ENCODE measurements around the gene ZNF189.

Gene ZNF189

DNA sequence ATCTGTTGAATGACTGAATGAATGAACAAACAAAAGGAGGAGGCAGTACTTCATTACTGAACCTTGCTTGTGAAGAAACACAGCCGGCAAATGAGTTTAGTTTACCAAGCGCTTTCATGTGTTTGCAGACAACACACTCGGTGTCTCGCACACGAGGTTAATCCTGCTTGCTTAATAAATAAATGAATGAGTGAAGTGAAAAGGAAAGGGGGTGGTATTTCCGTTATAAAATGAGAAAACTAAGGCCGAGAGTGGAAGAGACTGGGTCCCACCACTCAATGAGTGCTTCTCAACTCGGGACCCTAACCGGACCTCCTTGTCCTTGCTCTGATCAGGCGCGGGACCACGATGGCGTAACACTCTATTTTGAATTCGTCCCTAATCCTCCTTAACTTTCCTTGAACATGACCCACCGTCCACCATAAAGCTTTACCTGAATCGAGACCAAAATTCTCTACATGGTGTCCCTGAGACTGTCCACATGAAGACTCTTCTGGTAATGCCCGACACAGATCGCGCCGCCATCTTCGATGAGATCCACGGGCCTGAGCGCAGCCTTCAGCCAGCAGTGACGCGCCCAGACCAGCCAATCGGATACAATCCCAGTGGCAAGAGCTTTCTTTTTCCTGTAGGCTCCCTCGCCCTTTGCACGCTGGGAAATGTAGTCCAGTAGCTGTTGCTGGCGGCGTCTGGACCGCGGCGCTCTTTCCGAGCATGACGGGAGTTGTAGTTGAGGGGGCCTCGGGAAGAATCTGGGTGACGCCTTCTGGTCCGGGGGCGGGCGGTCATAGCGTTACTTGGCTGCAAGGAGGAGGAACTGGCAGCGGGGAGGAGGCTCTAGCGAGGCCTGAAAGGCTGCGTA is at the start of gene ZNF189, which contains the start of gene MRPL50:
Gene ZNF189 (plus strand): TSS at position 784 of the 862 bp plus-strand sequence. CDS start 306 bp downstream, outside the sequence.
Gene MRPL50 (minus strand): TSS at position 551 of the 862 bp plus-strand sequence. CDS start 26 bp downstream, at position 525.
- peak; percentile 74 for DNase-seq (ENCODE audit: low spot score)

DNA sequence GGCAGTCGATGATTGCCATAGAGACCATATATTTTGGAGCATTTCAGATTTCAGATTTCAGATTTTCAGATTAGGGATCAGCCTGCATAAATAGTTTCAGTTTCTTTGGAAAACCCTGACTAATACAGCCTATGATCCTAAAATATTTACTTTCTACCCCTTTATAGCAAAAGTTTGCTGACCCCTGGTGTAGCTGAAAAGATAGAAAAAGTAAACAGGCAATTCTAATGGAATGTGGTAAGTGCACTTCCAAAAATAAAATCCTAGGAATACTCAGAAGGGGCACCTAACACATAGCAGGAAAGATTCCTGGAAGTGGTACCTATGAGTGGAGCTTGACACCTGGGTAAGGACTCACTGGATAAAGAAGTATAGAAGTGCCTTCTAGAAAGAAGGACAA is 48.4 kb upstream of the ZNF189 start:
- DNase-seq (ENCODE audit: low spot score), result no peak

DNA sequence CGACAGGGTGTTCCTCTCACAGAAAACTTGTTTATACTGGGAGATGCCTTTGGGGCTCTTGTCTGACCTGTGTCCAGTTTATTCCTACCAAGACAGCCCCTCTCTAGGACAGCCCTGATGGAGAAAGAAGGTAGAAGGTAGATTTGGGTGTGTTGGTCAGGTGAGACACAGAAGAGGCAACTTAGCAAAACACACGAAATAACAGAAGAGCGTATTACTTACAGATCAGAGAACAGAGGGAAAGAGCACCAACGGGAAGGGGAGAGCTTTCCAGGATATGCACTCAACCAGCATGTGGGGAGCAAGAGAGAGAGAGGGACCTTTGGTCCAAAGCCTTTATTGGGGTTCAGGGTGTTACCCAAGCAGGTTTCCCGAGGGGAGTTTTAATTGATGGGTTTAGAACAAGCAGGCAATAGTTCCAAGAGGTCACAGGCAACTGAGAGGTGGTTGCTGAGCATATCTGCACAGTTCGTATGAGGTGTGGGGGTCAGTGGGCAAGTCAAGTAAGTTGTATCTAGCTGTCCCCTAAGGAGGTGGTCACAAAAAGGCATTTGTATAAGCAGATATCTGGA is 45.7 kb upstream of the ZNF189 start:
- DNase-seq (ENCODE audit: low spot score), result no peak

DNA sequence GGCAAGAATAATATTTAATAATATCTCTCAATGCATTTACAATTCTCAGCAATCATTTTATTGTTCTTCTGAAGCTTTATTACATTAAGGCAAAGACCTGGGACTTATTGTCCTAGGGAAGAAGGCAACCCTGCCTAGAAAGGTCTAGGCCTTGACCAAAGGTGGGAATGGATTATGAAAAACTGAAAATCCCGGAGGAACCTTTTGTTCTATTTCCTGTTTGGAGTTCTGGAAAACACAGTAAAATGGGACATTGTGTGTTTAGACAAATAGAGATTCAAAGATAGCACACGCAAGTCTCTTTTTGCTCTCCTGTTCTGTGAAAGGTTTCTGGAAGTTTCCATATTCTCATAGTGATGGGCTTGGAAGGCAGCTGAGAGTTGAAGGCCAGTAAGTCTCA is 45.0 kb upstream of the ZNF189 start:
- DNase-seq (ENCODE audit: low spot score), result no peak

DNA sequence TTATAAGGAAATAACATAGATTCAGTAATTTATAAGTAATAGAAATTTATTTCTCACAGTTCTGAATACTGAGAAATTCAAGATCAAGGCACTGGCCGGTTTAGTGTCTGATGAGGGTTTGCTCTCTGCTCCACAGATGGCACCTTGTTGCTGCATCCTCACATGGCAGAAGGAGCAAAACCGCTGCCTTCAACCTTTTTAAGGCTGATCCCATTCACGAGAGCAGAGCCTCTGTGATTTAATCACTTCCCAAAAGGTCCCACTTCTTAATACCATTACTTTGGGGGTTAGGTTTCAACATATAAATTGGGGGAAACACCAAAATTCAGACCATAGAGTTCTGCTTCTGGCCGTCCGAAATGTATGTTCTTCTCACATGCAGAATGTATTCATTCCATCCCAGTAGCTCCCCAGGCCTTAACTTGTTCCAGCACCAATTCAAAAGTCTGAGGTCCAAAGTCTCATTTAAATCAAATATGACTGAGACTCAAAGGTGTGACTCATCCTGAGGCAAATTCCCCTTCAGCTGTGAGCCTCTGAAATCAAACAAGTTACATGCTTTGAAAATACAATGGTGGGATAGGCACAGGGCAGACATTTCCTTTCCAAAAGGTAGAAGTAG is 44.4 kb upstream of the ZNF189 start:
- DNase-seq (ENCODE audit: low spot score), result peak; percentile 27

DNA sequence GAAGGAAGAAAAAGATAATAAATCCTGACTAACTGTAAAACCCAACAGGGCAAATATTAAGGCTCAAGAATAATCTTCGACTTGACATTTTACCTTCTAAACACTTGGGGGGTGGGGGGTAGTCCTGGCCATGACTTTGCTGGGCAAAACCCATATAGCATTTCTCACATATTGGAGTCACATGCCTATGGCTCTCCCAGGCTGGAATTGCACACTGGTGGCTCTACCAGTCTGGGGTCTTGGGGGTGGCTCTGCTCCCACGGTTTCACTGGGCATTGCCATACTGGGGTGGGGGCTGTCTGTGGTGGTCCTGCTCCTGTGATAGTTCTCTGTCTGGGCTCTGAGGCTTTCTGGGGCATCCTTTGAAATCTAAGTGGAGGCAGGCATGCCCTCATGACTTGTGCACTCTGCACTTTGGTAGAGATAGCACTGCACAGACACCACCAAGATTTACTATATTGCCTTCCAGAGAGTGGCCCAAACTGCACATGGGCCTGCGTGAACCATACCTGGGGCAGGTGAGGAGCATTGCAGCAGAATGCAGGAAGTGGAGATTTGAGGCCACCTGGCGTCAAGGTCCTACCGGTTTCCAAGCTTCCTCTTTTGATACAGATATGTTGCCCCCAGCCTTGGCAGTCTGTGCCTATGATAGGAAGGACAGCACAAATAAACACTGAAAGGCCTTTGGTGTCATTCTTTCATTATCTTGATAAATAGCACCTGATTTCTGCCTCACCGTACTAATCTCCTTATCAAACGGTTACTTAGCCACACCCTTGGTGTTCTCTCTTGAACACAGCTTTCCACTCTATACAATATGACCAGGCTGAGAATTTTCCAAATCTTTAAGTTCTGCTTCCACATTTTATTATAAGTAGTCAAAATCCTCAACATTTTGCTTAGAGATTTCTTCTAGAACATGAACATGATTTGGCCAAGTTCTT is 43.6 kb upstream of the ZNF189 start:
- no peak for DNase-seq (ENCODE audit: low spot score)

DNA sequence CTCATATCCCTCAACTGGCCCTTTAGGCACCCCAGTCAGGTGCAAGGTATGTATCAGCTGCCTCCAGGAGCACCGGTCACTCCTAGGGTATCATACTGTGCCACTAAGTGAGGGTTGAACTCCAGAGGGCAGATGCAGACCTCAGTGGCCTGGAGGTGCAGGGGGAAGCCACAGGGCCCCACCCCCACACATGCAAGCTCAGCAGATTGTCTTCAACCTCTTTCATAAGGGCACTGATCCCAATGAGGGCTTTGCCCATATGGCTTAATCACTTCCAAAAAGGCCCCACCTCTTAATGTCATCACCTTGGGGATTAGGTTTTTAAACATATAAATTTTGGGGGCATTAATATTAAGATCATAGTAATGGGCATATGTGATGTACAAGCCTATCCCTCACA is 42.0 kb upstream of the ZNF189 start:
- no peak for DNase-seq (ENCODE audit: low spot score)

DNA sequence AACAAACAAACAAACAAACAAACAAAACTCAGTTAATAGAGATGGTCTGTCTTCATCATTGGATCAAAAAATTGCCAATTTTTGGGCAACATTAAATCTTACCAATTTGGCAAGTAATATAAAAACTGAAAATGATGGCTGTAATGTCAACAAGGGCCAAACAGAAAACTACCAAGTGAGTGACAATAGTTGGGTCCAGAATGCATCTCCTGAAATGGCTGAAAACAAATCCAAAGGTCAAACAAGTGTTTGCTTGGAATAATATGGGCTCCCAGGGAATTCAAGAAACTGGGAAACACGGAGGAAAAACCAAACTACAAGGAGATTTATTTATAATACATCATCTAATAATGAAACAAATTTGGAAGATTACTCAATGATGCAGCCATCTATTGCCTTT is 39.0 kb upstream of the ZNF189 start:
- DNase-seq (ENCODE audit: low spot score), result no peak

DNA sequence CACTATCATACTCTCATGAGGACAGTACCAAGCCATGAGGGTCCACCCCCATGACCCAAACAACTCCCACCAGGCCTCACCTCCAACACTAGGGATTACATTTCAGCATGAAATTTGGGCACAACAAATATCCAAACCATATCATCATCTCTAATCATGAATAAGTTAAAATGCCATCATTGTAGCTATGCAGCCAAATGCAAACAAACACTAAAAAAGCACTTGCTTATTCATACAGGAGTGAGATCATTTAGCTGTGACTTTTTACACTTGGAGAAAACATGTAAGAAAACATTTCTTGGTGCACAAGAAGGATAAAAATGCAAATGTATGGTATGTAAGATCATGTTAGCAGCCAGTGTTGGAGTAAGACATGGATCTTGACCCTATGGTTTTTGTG is 38.0 kb upstream of the ZNF189 start:
- no peak for DNase-seq (ENCODE audit: low spot score)

DNA sequence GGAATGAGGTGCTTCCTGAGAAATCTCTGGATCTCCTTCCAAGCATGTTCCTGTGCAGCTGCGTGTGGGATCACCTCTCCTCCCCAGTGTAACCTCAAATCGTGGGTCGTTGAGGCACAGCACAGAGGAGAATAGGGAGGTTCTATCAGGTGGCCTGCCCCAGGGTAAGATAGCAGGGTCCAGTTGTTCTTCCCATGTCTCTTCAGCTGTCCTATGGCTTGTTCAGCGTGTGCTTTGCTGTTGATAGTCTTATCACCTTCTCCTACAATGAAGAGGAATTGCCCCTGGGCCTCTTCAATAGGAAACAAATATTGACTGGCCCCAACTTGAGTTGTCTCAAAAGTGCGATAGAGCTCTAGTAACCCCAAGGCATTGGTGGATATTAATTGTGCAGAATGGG is 36.2 kb upstream of the ZNF189 start:
- DNase-seq (ENCODE audit: low spot score), result no peak

DNA sequence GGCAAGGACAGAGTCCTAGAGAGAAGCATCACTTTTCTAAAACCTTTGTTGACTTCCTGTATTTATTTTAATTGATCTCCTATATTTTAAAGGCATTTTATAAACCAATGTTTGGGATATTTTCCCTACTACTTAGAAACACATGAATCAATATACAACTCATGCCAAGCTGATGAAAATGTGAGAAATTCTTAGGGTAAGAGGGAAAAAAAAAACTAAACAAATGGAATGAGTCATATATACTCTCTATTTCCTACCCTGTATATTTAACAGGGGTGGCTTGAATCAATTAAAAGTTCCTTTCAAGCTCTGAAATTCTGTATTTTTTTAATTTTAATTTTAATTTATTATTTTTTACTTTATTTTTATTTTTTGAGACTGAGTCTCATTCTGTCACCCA is 33.5 kb upstream of the ZNF189 start:
- no peak for DNase-seq (ENCODE audit: low spot score)

DNA sequence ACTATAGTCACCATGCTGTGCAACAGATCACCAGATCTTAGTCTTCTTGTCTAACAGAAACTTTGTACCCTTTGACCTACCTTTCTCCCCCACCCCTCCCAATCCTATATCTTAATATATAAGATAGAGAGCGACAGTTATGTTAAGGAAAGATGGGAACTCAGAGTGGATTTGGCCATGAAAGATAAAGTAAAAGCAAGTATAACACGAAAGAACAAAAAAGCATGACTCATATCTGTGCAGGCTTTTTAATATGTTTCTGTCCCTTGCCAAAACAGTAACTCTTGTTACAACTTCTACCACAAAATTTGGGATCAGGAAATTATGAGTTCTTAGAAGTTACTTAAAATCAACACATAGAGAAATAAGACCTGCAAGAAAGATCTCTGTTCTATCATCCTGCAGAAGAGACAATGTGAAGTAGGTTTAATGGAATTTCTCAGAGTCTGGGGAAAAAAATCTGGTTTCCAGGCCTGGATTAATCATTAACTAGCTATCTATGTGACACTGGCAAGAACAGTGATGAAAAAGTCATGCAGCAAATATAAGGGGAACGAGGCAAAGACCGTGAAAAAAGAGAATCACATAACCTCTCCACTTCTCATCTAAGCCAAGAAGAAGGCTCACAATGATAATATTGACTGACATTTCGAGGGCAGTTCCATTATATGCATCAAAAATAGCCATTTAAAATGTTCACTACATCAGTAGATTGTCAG is 32.5 kb upstream of the ZNF189 start:
- DNase-seq (ENCODE audit: low spot score), result peak; percentile 35

DNA sequence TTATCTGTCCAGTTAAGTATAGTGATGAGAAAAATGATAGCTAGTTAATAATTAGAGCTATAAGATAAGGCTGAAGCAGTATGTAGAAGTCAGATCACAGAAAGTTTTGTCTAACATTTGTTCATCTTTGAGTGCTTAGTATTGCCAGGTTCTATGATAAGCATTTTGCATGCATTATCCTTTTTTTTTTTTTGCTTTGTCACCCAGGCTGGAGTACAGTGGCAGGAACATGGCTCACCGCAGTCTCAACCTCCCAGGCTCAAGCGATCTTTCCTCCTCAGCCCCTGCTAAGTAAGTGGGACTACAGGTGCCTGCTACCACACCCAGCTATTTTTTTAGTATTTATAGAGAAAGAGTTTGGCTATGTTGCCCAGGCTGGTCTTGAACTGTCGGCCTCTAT is 31.3 kb upstream of the ZNF189 start:
- no peak for DNase-seq (ENCODE audit: low spot score)

DNA sequence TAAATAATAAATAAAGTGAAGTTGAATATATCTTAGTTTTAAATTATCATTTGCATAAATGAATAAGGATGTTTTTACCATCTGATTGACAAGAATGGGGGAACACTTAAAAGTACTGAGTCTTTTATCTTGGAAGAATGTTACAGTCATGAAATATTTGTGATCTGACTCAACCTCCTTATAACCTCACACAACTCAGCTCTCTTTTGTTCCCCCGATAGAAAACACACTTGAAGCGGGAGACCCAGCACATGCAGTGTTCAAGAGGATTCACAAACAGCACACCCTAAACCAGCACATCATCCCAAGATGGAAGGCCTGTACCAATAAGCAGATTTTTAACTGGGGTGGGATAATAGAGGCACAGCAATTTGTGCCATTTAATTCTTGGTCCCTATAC is 29.4 kb upstream of the ZNF189 start:
- no peak for DNase-seq (ENCODE audit: low spot score)

DNA sequence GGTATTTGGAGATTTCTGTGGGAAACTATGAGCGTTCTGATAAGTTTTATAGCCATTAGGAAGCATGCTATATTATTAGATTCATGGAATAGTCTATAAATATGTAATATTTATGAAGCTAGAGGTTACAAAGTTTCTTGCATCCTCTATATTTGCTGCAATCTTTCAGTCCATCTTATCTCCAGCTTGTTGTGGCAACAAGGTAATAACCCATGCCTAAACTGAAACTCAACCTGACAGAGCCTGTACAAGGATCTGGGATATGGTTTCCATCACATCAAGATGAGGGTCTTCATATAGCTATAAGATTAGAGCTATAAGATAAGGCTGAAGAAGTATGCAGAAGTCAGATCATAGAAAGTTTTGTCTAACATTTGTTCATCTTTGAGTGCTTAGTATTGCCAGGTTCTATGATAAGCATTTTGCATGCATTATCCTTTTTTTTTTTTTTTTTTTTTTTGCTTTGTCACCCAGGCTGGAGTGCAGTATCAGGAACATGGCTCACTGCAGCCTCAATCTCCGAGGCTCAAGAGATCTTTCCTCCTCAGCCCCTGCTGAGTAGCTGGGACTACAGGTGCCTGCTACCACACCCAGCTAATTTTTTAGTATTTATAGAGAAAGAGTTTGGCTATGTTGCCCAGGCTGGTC is 28.6 kb upstream of the ZNF189 start:
- no peak for DNase-seq (ENCODE audit: low spot score)

DNA sequence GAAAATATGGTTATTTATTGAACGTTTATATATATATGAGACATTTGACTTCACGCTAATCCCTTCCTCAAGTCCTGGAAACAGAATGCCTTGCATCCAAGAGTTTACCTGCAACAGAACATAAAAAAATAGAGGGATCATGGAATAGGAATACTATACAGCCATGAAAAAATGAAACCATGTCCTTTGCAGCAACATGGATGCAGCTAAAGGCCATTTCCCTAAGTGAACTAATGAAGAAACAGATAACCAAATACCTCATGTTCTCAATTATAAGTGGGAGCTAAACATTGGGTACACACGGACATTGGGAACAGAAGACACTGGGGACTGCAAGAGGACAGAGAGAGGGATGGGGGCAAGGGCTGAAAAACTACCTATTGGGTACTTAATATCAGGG is 26.8 kb upstream of the ZNF189 start:
- no peak for DNase-seq (ENCODE audit: low spot score)

DNA sequence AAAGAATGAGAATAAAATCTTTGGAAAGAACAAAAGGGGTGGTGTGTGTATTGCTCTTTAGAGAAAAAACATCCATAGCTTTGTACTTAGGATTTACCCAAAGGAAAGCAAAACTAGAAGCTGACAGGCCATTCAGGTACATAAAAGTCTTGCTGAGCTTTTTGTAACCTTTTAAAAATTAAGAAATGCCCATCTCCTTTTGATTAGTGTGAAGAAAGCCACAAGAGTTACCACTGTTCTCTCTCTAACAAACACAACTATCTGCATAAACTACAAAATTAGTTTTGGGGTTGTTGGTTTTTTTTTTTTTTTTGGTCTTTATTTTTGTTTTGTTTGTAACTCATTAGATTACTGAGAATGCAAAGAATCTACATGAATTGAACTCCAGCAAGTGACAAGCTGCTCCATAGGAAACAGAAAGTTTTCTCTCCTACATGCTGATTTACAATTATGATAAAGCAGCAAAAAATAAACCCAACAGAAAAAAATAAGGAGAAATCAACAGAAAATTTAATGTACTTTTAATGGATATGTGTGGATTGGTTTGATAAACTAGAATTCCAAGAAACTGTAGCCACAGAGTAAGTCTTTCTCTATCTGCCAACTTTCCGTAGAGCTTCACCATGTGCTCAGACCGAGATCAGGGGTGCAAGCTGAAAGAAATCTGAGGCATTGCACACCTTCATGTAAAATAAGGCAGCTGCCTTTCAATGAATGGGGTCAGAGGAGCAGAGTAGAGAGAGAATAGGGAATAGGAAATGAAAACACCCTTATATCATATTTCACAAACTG is 26.1 kb upstream of the ZNF189 start:
- no peak for DNase-seq (ENCODE audit: low spot score)

DNA sequence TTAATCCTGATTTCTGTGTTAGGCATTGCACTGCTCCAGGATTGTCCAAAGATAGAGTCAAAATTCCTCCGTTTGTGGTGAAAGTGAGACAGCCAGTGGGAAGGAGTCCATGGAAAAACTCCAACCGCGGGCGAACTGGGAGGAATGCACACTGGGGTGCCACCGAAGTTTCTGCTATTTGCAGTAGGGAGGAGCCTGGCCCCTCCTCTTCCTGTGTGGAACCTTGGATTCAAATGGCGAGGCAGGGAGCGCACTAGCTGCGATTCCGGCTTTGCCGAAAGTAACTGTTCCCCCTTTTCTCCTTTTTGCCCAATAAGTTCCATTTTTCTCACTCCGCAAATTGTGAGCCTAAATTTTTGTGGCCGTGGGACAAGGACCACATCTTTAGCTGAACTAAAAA is 23.1 kb upstream of the ZNF189 start:
- DNase-seq (ENCODE audit: low spot score), result no peak

DNA sequence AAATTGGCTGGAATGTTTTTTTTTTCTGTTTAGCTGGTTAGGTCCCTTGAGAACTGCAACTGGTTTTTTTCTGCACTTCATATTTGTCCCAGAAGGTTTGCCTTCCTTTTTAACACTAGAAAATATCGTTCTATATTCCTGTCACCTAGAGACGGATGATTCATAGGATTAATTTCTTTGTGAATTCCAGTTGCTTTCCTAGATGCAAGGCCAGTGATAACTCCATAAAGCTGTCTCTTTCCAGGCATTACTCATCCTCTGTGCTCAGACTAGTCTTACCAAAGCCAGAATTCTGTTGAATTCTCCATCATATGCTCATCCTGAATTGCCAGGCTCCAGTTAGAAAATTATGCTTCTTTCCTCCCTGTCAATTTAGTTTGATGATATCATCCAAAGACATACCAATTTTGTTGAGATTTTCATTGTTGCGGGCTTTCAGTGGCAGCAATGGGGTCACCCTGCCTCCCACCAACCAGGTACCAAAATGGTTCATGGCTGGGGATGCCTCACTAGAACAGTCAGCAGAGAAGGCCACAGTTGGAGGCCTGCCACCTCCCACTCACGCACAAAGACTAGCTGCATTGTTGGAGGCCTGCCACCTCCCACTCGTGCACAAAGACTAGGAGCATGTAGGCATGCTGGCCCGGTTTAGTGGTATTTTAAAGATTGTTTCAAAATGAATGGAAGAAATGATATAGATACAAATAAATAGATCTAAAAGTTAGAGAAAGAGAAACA is 22.4 kb upstream of the ZNF189 start:
- no peak for DNase-seq (ENCODE audit: low spot score)
